ENCODE results near the gene HBEGF. TPM values are rescaled to one million over a fixed set of nuclear protein-coding genes. Genes with fewer than 3 reads are reported as not detected.

Gene HBEGF
- total and polyA plus RNA-seq, 2 experiments from 2014 or later = 6.7 to 7.2 TPM

DNA sequence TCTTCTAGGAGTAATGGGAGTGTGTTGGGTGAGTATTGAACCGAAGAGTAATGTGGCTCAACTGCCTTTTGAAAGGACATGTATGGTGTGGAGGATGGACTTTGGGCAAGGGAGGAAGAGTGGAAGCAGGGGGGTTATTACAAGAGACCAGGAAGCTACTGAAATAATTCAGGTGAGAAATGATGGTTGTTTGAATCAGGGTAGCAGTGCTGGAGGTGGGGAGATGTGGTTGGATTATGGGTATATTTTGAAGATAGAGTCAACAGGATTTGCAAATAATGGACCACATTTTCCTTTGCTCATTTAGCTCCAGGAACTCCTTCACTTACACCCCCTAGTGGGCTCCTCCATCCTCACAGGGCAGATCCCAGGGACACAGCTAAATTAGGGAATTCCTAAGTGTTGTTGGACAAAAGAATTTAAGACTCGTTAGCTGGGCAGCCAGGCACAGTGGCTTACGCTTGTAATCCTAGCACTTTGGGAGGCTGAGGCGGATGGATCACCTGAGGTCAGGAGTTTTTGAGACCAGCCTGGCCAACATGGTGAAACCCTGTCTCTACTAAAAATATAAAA is 12.4 kb upstream of the HBEGF start:
- Histone ChIP-seq H3K36me3 (replicated peaks; ENCODE audit: insufficient read depth, low read depth) (no peaks in the 10 kb centered on the region), H3K9me3 (ENCODE audit: low read depth) (no peaks in the 10 kb centered on the region), H3K4me2 (no peak overlapping the region), H3K4me3 (no peak overlapping the region), H4K20me1 (ENCODE audit: insufficient read depth, poor library complexity, severe bottlenecking) (no peaks in the 10 kb centered on the region), H3K9me2 (replicated peaks; ENCODE audit: insufficient read depth) (no peaks in the 10 kb centered on the region), H2AFZ (no peak overlapping the region), H3K79me2 (no peaks in the 10 kb centered on the region), H3K27ac (no peak overlapping the region), H3K27me3 (no peaks in the 10 kb centered on the region), H3K4me1 (ENCODE audit: insufficient read depth) (no peaks in the 10 kb centered on the region)
- 74% methylated on average over 4 of the region's 4 CpGs for WGBS (ENCODE audit: low lambda C conversion rate, missing lambda C conversion rate)
- TF ChIP-seq EZH2 (IDR thresholded peaks at IDR 0.05; ENCODE audit: borderline replicate concordance) = no peak
- TF ChIP-seq, protein P1, sequence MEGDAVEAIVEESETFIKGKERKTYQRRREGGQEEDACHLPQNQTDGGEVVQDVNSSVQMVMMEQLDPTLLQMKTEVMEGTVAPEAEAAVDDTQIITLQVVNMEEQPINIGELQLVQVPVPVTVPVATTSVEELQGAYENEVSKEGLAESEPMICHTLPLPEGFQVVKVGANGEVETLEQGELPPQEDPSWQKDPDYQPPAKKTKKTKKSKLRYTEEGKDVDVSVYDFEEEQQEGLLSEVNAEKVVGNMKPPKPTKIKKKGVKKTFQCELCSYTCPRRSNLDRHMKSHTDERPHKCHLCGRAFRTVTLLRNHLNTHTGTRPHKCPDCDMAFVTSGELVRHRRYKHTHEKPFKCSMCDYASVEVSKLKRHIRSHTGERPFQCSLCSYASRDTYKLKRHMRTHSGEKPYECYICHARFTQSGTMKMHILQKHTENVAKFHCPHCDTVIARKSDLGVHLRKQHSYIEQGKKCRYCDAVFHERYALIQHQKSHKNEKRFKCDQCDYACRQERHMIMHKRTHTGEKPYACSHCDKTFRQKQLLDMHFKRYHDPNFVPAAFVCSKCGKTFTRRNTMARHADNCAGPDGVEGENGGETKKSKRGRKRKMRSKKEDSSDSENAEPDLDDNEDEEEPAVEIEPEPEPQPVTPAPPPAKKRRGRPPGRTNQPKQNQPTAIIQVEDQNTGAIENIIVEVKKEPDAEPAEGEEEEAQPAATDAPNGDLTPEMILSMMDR (IDR thresholded peaks at IDR 0.05; ENCODE audit: poor library complexity) = peak; percentile 33
- no peak for DNase-seq (ENCODE audit: low spot score)

DNA sequence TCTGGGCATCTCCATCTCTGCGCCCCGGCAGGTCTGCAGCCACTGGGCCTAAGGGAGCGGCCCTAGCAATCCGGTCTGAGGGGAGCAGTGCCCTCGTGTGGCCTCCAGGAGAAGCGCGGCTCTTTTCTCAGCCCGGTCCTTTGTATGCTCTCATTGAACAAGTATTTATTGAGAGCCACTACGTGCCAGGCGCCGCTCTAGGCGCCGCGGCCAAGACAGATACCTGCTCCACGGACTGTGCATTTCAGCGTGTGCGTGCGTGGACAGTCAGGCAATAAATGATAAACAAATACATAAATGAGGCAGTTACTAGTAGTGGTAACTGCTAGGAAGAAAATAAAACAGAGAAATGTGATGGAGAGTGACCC is 11.3 kb upstream of the HBEGF start:
- peak overlapping the region; percentile 52 for H2AFZ ChIP-seq
- H3K4me3 ChIP-seq = no peak overlapping the region
- peak; percentile 93 for DNase-seq (ENCODE audit: low spot score)
- WGBS (ENCODE audit: low lambda C conversion rate, missing lambda C conversion rate) = 4% methylated on average over 18 of the region's 18 CpGs
- H3K27ac ChIP-seq = peak overlapping the region; percentile 57
- H3K9me3 ChIP-seq (ENCODE audit: low read depth) = no peaks in the 10 kb centered on the region
- H3K79me2 ChIP-seq = no peaks in the 10 kb centered on the region
- H3K27me3 ChIP-seq = no peaks in the 10 kb centered on the region
- no peaks in the 10 kb centered on the region for H4K20me1 ChIP-seq (ENCODE audit: insufficient read depth, poor library complexity, severe bottlenecking)
- no peak for TF ChIP-seq EZH2phosphoT487 (IDR thresholded peaks at IDR 0.05; ENCODE audit: low read depth, severe bottlenecking, unreplicated experiment)
- no peak for TF ChIP-seq EZH2 (IDR thresholded peaks at IDR 0.05; ENCODE audit: borderline replicate concordance)
- TF ChIP-seq, protein P1 (IDR thresholded peaks at IDR 0.05; ENCODE audit: poor library complexity) = peak; percentile 89
- H3K36me3 ChIP-seq (replicated peaks; ENCODE audit: insufficient read depth, low read depth) = no peaks in the 10 kb centered on the region
- no peaks in the 10 kb centered on the region for H3K4me1 ChIP-seq (ENCODE audit: insufficient read depth)
- peak overlapping the region; percentile 66 for H3K4me2 ChIP-seq
- H3K9me2 ChIP-seq (replicated peaks; ENCODE audit: insufficient read depth) = no peaks in the 10 kb centered on the region

DNA sequence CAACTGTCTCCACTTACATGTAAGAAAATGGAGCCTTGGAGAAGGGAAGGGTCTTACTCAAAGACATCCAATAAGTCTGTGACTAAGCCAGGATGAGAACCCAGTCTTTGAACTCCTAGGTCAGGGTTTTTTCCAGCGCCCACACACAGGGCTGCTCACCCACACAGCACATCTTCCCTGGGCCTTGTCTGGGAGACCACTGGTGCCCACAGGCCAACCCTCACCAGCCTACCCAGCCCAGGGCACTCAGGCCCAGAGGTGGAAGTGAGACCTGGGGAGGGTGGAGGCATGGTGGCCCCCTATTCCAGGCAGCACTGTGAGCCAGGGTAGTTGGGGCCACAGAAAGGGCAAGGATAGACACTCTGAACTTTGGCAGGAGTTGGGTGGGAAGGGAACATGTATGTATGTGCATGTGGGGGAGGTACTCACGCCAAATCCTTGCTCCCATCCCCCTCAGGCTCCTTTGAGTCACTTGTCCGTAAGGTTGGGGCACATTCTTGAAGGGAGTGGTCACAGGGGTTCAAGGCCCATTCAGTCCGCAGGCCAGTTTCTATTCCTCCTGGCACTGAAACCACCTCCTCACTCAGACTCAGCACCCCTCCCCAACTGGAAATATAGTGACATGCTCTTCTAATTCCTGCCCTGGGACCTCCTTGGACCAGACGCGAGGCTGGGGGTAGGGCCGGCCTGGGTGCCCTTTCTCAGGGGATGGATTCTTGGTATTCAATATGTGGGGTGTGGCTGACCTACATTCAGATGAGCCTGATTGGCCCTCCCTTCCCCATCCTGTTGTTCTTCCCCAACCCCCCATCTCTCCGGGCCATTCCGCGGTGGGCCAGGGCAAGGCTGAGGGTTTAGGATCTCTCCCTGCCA is 10.7 kb upstream of the HBEGF start:
- Histone ChIP-seq H4K20me1 (ENCODE audit: insufficient read depth, poor library complexity, severe bottlenecking) (no peaks in the 10 kb centered on the region), H3K36me3 (replicated peaks; ENCODE audit: insufficient read depth, low read depth) (no peaks in the 10 kb centered on the region), H3K27ac (no peak overlapping the region), H3K4me2 (peak overlapping the region; percentile 66), H3K79me2 (no peaks in the 10 kb centered on the region), H3K4me1 (ENCODE audit: insufficient read depth) (no peaks in the 10 kb centered on the region), H2AFZ (peak overlapping the region; percentile 52), H3K9me2 (replicated peaks; ENCODE audit: insufficient read depth) (no peaks in the 10 kb centered on the region), H3K27me3 (no peaks in the 10 kb centered on the region), H3K9me3 (ENCODE audit: low read depth) (no peaks in the 10 kb centered on the region), H3K4me3 (no peak overlapping the region)
- no peak for DNase-seq (ENCODE audit: low spot score)
- TF ChIP-seq EZH2 (IDR thresholded peaks at IDR 0.05; ENCODE audit: borderline replicate concordance) (no peak), EZH2phosphoT487 (IDR thresholded peaks at IDR 0.05; ENCODE audit: low read depth, severe bottlenecking, unreplicated experiment) (no peak)
- TF ChIP-seq, protein P1 (IDR thresholded peaks at IDR 0.05; ENCODE audit: poor library complexity) = no peak
- 50% methylated on average over 10 of the region's 10 CpGs for WGBS (ENCODE audit: low lambda C conversion rate, missing lambda C conversion rate)
